ENCODE results near the gene TBCD. TPM values are rescaled to one million over a fixed set of nuclear protein-coding genes. Genes with fewer than 3 reads are reported as not detected.

The TBCD gene
- total RNA-seq, 1 experiment from 2014 or later, result 94.6 TPM

GRCh38 chr17:82840431-82840831 lies 88.6 kb downstream of the TBCD start:
- H3K4me1 Mint-ChIP-seq (ENCODE audit: low read depth, unreplicated experiment), result peaks cover 12% of the 10 kb centered on the region
- CTCF ChIA-PET, result no interaction called here
- peak overlapping the region; percentile 46 for H3K4me3 Mint-ChIP-seq (ENCODE audit: unreplicated experiment)

DNA sequence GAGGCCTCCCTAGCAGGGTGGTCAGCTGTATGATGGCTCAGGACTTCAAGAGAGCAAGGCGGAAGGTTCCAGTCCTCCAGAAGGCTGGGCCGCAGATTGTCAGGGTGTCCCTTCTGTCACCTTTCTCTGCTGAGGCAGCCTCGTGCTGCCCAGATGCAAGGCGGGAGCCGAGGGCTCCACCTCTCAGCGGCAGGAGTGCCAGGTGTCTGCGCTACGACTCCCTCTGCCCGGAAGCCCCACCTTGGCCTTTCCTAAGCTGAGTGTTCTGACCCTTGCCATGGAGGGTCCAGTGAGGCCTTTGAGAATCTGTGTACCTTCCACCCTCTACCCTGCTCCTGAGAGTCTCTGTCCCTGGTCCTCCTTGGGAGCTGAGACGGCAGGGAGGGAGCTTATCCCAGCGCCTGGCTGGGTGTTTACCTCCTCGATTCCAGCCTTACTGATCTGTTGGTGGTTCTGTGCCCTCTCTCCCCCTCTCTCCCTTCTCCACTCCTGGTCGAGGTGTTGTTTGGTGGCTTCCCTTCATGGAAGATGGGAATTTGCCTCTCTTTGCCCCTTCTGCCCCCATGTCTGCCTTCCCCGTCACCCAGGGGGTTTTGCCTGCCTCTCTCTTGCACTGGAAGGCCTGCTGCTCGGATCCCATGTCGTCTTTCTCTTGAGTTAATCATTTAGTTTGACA lies 90.2 kb downstream of the TBCD start:
- Mint-ChIP-seq H3K4me1 (ENCODE audit: low read depth, unreplicated experiment) (peaks cover 7% of the 10 kb centered on the region), H3K27ac (ENCODE audit: unreplicated experiment) (no peak overlapping the region), H3K4me3 (ENCODE audit: unreplicated experiment) (no peak overlapping the region), H3K9me3 (ENCODE audit: unreplicated experiment) (no peaks in the 10 kb centered on the region), H3K36me3 (ENCODE audit: insufficient read depth, unreplicated experiment) (peaks cover 14% of the 10 kb centered on the region), H3K27me3 (ENCODE audit: insufficient read depth, unreplicated experiment) (no peaks in the 10 kb centered on the region)
- intact Hi-C loops (cut with micrococcal nuclease; ENCODE audit: unreplicated experiment), result no loop called here
- ChIA-PET CTCF (no interaction called here), POLR2A (no interaction called here)
- Histone ChIP-seq H3K27me3 (replicated peaks; ENCODE audit: control insufficient read depth, insufficient read depth, low read length) (no peaks in the 10 kb centered on the region), H3K36me3 (ENCODE audit: control insufficient read depth, insufficient read depth, low read length) (no peaks in the 10 kb centered on the region), H3K4me1 (peaks cover 12% of the 10 kb centered on the region; the same call in 1 of the 2 replicates), H3K4me3 (ENCODE audit: low read depth, low read length) (no peak overlapping the region), H3K9me3 (no peaks in the 10 kb centered on the region)
- DNase-seq, result no peak
- TF ChIP-seq CTCF (IDR thresholded peaks at IDR 0.05; ENCODE audit: insufficient read depth in 1 of 2, low read depth in 1 of 2, low read length in 1 of 2, severe bottlenecking in 1 of 2, unreplicated experiment in 1 of 2), result no peak
- no TSS peak for BruUV-seq (replicated peaks)

More at GRCh38 chr17:82840431-82840831, 88.6 kb downstream of the TBCD start:
- DNase-seq, result no peak
- intact Hi-C loops (cut with micrococcal nuclease; ENCODE audit: unreplicated experiment), result no loop called here
- H3K9me3 ChIP-seq, result no peaks in the 10 kb centered on the region
- Mint-ChIP-seq H3K36me3 (ENCODE audit: insufficient read depth, unreplicated experiment) (peaks cover 18% of the 10 kb centered on the region), H3K27me3 (ENCODE audit: insufficient read depth, unreplicated experiment) (no peaks in the 10 kb centered on the region), H3K27ac (ENCODE audit: unreplicated experiment) (no peak overlapping the region), H3K9me3 (ENCODE audit: unreplicated experiment) (no peaks in the 10 kb centered on the region)
- no peaks in the 10 kb centered on the region for H3K36me3 ChIP-seq (ENCODE audit: control insufficient read depth, insufficient read depth, low read length)
- POLR2A ChIA-PET, result no interaction called here
- H3K4me3 ChIP-seq (ENCODE audit: low read depth, low read length), result no peak overlapping the region
- H3K27me3 ChIP-seq (replicated peaks; ENCODE audit: control insufficient read depth, insufficient read depth, low read length), result no peaks in the 10 kb centered on the region
- H3K4me1 ChIP-seq, result peaks cover 12% of the 10 kb centered on the region; the same call in 1 of the 2 replicates
- TF ChIP-seq CTCF (IDR thresholded peaks at IDR 0.05; ENCODE audit: insufficient read depth in 1 of 2, low read depth in 1 of 2, low read length in 1 of 2, severe bottlenecking in 1 of 2, unreplicated experiment in 1 of 2), result no peak
- BruUV-seq (replicated peaks), result no TSS peak

- intact Hi-C loops (cut with micrococcal nuclease; ENCODE audit: unreplicated experiment), result no loop called here
- ChIA-PET POLR2A (no interaction called here), CTCF (no interaction called here)
- H3K27me3 ChIP-seq (replicated peaks; ENCODE audit: control insufficient read depth, insufficient read depth, low read length), result no peaks in the 10 kb centered on the region
- no peak for DNase-seq
- Mint-ChIP-seq H3K9me3 (ENCODE audit: unreplicated experiment) (no peaks in the 10 kb centered on the region), H3K27me3 (ENCODE audit: insufficient read depth, unreplicated experiment) (no peaks in the 10 kb centered on the region), H3K27ac (ENCODE audit: unreplicated experiment) (no peak overlapping the region), H3K4me3 (ENCODE audit: unreplicated experiment) (no peak overlapping the region), H3K4me1 (ENCODE audit: low read depth, unreplicated experiment) (no peaks in the 10 kb centered on the region), H3K36me3 (ENCODE audit: insufficient read depth, unreplicated experiment) (peaks cover 25% of the 10 kb centered on the region)
- H3K4me3 ChIP-seq (ENCODE audit: low read depth, low read length), result no peak overlapping the region
- no peak for TF ChIP-seq CTCF (IDR thresholded peaks at IDR 0.05; ENCODE audit: insufficient read depth in 1 of 2, low read depth in 1 of 2, low read length in 1 of 2, severe bottlenecking in 1 of 2, unreplicated experiment in 1 of 2)
- H3K36me3 ChIP-seq (ENCODE audit: control insufficient read depth, insufficient read depth, low read length), result no peaks in the 10 kb centered on the region
- H3K4me1 ChIP-seq, result no peaks in the 10 kb centered on the region
- no TSS peak for BruUV-seq (replicated peaks)
- no peaks in the 10 kb centered on the region for H3K9me3 ChIP-seq
These were observed 92.2 kb downstream of the TBCD start for GRCh38 chr17:82843904-82844680.

Data from Caco-2 (cell line).